ENCODE measurements around the gene IGSF9B. TPM values are rescaled to one million over a fixed set of nuclear protein-coding genes. Genes with fewer than 3 reads are reported as not detected.

Gene IGSF9B
- total and polyA plus RNA-seq, 11 donors, result 14.6 to 78.5 (median 38.3) TPM

DNA sequence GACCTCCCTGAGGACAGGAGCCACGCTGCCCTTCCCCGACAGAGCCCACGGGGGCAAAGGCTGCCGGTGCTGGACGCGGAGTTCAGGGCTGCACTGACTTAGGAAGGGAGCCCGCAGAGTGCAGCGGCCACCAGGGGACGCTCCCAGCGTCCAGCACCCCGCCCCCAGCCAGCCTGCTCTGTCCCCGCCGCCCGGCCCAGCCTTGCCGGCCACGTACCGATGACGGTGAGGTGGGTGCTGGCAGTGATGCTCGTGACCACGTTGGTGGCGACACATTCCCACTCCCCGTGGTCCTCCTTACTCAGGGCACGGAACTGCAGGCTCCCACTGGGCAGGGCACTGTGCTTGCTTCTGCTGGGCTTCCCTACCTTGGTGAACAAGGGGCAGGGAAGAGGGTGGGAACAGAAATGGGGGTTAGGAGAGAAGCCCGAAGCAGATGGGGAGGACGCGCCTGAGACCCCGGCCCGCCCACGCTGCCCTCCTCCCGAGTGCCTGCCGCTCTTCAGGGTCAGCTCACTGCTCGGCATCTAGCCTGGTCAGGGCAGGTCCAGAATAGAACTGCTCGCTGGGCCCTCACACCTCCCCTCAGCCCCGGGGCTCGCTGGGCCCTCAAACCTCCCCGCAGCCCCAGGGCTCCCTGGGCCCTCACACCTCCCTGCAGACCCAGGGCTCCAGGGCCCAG lies 25.9 kb downstream of the IGSF9B start:
- TF ChIP-seq CTCF (IDR thresholded peaks at IDR 0.05) (peak in 9 of 12 donors; percentile 14 to 62 (median 47)), POLR2A (IDR thresholded peaks at IDR 0.05) (no peak)
- ATAC-seq (peak in 1 of 4 donors; percentile 31), DNase-seq (no peak)
- no peak overlapping the region for H3K27ac ChIP-seq
- H3K27me3 ChIP-seq, result no peaks in the 10 kb centered on the region
- 71 to 89% (median 77%) methylated on average over 21 to 36 of the region's 36 CpGs for WGBS, 4 donors
- peaks cover 0 to 38% (median 20%) of the 10 kb centered on the region in 12 donors for H3K4me1 ChIP-seq
- no peaks in the 10 kb centered on the region for H3K9me3 ChIP-seq
- H3K4me3 ChIP-seq, result no peak overlapping the region
- peaks cover 0 to 55% (median 34%) of the 10 kb centered on the region in 9 donors for H3K36me3 ChIP-seq
- intact Hi-C loops (cut with DNase I), result no loop called here

- H3K27me3 ChIP-seq, result no peaks in the 10 kb centered on the region
- DNase-seq, result no peak
- ATAC-seq, result no peak
- intact Hi-C loops (cut with DNase I), result no loop called here
- TF ChIP-seq POLR2A (IDR thresholded peaks at IDR 0.05), result no peak
- TF ChIP-seq CTCF (IDR thresholded peaks at IDR 0.05), result no peak
- WGBS, 4 donors, result 92 to 94% (median 93%) methylated on average over 19 to 27 of the region's 27 CpGs
- H3K27ac ChIP-seq, result no peak overlapping the region
- H3K4me1 ChIP-seq, result peaks cover 0 to 32% (median 18%) of the 10 kb centered on the region in 12 donors
- H3K9me3 ChIP-seq, result no peaks in the 10 kb centered on the region
- H3K4me3 ChIP-seq, result no peak overlapping the region
- H3K36me3 ChIP-seq, result peaks cover 0 to 55% (median 34%) of the 10 kb centered on the region in 9 donors
These were observed 26.6 kb downstream of the IGSF9B start for GRCh38 chr11:133930053-133930766.

DNA sequence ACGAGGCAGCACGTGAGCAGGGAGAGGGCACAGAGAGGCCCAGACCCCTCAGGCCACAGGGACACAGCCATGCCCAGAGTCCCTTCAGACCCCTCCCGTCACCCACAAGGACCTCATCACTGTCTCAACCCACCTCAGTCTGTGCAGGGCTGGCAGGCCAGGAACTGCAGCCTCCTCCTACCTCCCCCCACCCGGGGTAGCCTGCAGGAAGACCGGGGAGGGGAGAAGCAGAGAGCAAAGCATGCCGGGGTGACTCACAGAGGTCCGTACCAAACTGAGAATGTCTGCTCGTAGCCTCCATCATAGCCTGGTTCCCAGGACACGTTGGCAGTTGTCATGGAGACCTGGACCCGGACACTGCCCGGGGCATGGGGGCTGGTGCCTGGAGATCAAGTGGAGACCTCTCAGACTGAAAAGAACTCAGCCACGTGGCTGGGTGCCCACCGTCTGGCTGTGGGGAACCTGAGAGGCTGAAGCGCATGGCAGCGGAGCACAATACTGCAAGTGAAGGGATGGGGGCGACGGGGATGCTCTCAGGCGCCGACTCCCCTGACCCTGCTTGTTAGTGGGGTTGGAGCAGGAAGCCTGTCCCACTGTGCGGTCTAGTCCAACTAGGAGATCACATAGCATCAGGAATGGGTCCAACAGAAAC lies 27.2 kb downstream of the IGSF9B start:
- peaks cover 0 to 27% (median 14%) of the 10 kb centered on the region in 12 donors for H3K4me1 ChIP-seq
- ATAC-seq (no peak), DNase-seq (no peak)
- intact Hi-C loops (cut with DNase I), result loop anchor here in 9 of 10 donors (5.0 to 10.0 kb wide), 7 partner anchors 113 to 213 kb away; no protein-coding TSS in a partner anchor
- no peaks in the 10 kb centered on the region for H3K27me3 ChIP-seq
- H3K9me3 ChIP-seq, result no peaks in the 10 kb centered on the region
- peaks cover 0 to 61% (median 36%) of the 10 kb centered on the region in 9 donors for H3K36me3 ChIP-seq
- H3K27ac ChIP-seq, result no peak overlapping the region
- 79 to 87% (median 81%) methylated on average over 17 to 20 of the region's 20 CpGs for WGBS, 4 donors
- H3K4me3 ChIP-seq, result no peak overlapping the region
- no peak for TF ChIP-seq CTCF (IDR thresholded peaks at IDR 0.05)

DNA sequence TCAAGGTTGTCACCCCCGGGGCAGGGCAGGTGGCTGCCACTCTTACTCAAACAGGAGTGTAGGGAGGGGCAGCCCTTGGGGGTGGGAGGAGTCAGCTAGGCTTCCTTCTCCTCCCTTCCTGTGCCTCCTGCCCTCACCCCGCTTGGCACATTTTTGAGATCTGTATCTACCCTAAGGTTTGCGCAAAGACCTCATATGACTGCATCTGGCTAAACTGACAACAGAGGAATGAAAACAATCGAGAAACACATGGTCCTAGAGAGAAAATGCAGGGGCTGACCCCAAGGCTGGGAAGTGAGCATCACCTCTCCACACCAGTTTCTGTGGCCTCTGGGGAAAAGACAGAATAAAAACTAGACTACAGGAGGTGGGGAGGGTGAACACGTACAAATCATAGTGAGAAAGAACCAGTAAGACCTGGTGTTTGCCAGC lies 28.1 kb downstream of the IGSF9B start:
- ATAC-seq (peak in 3 of 4 donors; percentile 11 to 52 (median 21)), DNase-seq (no peak)
- Histone ChIP-seq H3K36me3 (peaks cover 0 to 62% (median 44%) of the 10 kb centered on the region in 9 donors), H3K9me3 (no peaks in the 10 kb centered on the region), H3K4me1 (peaks cover 0 to 19% (median 14%) of the 10 kb centered on the region in 12 donors), H3K27ac (no peak overlapping the region), H3K27me3 (no peaks in the 10 kb centered on the region), H3K4me3 (peak overlapping the region in 1 of 12 donors; percentile 29)
- intact Hi-C loops (cut with DNase I), result loop anchor here in 9 of 10 donors (5.0 to 10.0 kb wide), 7 partner anchors 114 to 214 kb away; no protein-coding TSS in a partner anchor
- WGBS, 4 donors, result 36 to 45% (median 38%) methylated on average over 4 to 5 of the region's 5 CpGs
- no peak for TF ChIP-seq CTCF (IDR thresholded peaks at IDR 0.05)
- TF ChIP-seq POLR2A (IDR thresholded peaks at IDR 0.05), result no peak

Measured in heart left ventricle (tissue), 16 donors.